SIG-M5 treated with dmso at 0.1 percent for 504 hours (cell line): ENCODE results near the gene ADAMTSL3.

ENCODE experiments used
- DNase-seq: peaks from one replicate; lab custom pipeline; 2025; ENCODE audit not compliant: unreplicated experiment; lab: John Stamatoyannopoulos, UW

The ADAMTSL3 gene

DNA sequence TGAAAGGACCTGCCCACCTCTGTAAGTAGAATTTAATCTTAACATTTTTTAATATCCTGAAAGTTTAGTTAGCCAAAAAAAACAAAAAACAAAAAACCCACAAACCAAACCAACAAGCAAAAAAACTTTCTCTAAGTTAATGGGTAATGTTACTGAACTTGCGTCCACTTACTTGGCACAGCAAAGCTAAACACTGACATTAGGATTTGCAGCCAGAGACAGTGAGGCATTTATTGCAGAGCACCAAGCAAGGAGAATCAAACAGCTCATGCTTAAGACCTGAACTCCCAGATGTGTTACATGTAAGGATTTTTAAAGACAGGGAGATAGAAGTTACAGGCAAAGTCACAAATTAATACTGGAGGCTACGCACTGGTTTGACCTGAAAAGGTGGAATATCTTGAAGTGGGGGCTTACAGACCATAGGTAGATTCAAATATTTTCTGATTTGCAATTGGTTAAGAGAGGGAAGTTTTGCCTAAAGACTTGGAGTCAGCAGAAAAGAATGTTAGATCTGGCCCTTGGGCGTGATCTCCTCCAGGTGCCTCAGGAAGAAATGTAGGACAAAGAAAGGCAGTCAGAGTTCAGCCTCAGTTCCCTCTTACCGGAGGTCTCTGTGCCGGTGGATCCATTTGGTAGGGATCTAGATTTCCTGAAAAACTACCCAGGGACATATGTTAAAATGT is 205.0 kb downstream of the ADAMTSL3 start:
- no peak for DNase-seq

DNA sequence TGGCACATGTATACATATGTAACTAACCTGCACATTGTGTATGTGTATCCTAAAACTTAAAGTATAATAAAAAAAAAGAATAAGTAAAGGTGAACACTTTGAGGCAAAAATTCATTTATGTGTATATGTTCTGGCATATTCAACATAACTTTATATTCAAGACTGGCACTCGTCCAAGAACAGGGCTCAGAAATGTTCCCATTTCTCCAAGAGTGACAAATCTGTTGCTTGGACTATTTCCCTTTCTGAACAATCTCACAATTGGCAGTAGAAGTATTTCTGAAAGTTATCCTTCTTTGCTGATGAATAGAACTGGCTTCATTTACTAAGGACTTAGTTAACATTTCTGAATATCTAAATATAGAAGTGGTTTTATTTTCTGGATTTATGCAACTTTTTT is 212.8 kb downstream of the ADAMTSL3 start:
- no peak for DNase-seq

DNA sequence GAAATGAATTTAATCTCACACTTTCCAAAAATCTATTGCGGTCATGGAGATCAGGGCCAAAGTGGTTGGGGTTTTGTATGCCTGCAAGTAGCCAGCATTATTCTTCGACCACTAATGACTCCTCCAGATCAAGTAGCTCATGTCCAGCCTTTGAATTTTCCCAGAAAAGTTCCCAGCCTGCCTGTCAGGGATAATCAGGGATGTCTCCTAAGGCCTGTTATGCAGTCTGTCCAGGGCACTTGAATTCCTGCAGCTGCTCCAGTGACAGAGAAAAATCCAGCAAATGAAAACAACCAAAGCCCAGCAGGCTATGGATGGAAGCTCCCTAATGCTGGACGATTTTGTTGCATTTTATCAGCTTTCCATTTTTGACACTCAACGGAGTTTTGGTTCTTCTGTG is 215.4 kb downstream of the ADAMTSL3 start:
- DNase-seq, result no peak

DNA sequence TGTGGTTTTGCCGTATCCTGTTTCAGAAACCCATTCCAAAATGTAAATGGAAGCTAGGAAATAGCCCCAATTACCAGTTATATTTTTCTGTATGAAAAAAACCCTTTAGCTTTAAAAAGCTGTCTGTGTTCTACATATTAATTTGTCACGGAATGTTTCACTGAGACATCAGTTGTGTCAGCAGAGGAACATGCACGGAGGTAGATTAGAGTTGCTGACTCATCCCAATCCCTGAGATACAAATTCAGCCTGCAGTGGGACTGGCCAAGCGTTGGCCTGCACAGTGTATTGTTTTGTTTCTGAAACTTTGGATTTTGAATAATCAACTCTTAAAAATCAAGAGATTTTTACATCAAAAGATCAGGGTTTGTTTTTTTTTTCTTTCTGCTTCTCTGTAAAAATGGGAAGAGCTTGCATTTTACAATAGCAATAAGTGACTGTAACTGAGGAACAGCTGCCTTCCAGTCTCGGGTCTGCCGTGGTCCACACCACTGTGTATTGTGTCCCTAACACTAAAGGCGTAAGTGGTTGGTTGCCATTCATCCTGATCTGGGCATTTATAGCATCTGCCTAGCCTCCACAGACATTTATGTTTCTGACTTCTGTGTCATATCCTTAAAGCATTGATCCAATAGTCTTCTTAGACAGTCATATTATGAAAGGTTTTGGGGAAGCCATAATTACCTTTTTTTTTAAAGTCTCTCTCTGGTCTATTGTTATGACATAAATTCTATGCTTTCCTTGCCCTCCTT is 218.1 kb downstream of the ADAMTSL3 start:
- no peak for DNase-seq

DNA sequence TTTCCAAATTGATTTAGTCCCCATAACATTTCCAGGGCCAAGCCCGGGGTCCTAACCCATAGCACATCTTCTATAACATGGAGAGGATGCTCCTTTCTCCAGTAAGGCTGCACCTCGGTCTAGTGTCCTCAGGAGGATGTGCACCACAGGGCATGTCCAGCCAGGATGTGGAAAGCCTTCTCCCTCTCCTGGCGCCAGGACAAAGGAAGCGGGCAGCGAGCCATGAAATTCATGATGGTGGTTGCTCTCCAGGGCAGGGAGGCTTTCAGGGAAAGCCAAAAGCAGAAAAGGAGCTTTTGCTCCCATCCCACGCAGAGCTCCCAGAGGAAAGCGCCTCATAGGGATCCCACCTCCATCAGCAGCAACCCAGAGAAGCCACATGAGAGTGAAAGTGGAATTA is 220.0 kb downstream of the ADAMTSL3 start:
- no peak for DNase-seq

DNA sequence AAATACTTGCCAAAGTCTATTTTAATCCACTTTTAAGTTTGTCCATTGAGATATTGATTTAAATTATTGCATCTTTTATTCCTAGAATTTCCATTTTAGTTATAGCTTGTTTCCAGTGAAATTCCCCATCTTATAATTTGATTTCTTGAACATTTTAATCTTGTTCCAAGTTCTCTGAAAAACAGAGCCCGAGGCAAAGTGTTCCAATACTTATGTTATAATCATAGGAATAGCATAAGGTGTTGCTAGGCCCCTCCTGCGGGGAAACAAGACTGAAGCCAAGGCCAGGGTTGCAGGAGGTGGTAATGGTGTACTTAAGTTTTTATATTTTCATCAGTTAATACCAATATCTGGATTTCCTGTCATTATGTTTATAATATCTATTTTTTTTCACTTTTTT is 226.6 kb downstream of the ADAMTSL3 start:
- DNase-seq, result no peak

DNA sequence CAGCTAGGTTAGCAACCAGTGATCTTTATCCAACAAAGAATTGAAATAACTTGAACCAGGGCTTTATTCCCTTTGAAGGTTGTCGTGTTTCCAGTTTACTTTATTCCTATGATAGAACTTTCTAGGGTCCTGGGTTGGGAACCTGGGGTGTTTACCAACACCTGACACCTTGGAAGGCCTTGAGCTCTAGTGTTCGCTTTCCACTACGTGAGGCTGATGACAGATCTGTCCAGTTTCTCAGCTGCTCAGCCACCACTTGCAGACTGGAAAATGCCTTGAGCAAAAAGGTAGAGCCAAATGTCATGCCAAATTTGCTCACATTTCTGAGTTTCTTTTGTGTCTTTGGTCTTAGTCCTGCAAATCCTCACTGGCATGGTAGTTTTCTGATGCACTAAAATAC is 227.2 kb downstream of the ADAMTSL3 start:
- DNase-seq, result no peak

DNA sequence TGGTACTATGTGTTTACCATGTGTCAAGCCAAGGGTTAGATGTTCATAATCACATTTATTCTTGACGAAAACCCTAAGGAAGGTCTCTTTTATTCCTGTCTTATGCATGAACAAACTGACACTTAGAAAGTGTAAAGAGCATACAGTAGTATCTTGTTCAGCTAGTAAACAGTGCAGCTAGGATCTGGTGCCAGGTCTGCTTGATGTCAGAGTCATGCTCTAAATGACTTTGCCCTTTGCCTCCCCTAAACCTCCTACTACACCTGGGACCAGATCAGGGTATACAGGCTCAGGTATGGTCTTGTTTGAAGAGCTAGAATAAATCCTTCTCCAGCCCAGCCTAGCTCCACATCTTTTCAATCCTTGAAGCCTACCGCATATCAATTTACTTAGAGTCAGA is 232.4 kb downstream of the ADAMTSL3 start:
- DNase-seq, result no peak

DNA sequence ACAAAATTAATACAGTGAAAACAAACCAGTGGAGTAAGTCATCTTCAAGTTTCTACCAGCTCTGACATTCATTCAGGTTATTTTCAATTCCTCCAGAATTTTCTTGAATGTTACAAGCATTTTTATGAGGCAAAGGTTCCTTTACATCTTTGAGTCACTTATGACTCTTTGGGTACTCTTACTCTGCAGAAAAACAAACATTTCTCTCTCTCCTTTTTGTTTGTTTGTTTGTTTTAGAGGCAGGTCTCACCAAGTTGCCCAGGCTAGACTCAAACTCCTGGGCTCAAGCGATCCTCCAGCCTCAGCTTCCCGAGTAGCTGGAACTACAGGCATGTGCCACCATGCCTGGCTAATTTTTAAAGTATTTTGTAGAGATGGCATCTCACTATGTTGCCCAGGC is 233.5 kb downstream of the ADAMTSL3 start:
- no peak for DNase-seq

DNA sequence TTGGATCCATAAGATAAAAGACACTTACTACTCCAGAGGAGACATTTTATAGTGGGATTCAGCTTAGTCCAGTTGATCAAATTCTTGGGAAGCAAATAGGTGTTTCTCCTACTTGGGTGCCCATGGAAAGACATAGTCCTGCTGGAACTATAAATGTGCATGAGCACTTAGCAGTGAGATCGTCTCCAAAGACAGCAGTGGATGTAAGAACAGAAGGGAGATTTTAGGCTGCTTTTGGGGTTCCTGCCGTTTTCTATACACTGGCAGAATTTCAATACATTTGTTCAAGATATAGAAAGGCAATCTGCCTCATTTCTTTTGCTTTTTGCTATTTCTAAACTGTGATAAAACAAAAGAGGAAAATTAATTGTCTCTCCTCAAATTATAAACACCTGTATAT is 234.0 kb downstream of the ADAMTSL3 start:
- no peak for DNase-seq

DNA sequence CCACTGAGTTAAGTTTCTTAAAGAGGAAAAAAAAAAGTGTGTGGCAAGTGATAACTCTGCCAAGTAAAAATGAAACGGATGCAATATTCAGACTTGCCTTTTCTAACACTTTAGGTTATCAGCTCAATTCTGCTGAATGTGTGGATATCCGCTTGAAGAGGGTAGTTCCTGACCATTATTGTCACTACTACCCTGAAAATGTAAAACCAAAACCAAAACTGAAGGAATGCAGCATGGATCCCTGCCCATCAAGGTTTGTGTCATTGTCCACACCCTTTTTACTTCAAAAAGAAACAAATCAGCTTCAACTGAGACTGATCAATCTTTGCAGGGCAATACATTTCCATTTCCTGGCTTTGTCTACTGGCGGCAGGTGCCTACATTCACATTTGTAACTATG is 236.1 kb downstream of the ADAMTSL3 start:
- DNase-seq, result no peak

DNA sequence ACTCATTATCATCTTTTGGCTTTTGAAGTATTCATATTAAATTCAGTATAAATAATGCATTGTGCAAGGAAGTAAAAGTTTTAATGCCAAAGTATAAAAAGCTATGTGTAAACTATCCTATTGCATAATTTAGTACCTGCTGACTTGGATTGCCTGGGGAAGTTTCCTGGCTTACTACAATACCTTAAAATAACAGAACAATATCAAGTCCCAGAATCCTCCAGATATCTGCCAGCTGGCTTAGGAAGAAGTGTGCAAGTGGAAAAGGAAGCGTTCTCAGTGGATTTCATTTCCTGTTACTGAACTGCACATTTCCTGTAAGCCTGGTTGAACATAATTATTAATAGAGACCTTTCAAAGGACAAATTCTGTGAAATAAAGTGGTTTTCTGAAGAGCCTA is 236.7 kb downstream of the ADAMTSL3 start:
- no peak for DNase-seq

DNA sequence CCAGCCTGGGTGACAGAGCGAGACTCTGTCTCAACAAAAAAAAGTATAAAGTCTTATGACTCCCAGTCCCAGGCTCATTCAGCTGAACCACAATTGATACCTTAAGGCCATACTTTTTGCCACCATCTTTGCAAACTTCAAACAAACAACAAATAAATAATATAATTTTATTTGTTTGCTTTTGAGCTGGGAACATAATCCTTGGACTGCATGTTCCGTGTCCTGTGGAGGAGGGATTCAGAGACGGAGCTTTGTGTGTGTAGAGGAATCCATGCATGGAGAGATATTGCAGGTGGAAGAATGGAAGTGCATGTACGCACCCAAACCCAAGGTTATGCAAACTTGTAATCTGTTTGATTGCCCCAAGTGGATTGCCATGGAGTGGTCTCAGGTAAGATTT is 238.6 kb downstream of the ADAMTSL3 start:
- no peak for DNase-seq

DNA sequence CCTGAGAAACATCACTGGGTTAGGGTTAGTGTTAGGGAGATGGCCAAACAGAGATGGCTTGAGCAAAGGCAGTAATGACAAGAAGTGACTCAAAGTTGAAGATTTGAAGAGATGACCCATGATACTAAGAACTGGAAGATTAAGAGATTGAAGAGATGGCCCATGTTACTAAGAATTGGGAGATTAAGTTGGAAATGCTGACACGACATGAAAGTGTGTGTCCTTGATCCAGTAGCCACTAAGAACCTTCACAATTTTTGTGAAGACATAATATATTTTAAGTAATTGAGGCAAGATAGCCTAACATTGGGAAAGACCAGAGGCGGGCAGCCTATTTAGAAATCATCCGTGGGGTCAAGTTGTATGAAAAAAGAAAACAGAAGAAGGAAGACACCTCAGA is 239.4 kb downstream of the ADAMTSL3 start:
- no peak for DNase-seq

DNA sequence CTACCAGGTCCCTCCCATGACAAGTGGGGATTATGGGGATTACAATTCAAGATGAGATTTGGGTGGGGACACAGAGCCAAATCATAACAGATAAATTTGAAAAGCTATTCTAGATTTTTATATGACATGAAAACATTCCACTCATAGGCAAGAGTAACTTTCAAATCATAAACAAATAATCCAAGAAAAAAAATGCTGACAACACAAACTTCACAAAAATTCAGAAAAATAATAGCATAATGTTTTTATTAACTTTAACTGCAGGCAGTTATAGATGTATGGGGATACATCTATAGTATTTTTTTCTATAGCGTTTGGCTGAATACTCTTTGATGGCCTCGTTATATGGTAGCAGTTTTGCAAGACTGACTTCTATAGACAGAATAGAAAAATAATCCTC is 243.1 kb downstream of the ADAMTSL3 start:
- no peak for DNase-seq

DNA sequence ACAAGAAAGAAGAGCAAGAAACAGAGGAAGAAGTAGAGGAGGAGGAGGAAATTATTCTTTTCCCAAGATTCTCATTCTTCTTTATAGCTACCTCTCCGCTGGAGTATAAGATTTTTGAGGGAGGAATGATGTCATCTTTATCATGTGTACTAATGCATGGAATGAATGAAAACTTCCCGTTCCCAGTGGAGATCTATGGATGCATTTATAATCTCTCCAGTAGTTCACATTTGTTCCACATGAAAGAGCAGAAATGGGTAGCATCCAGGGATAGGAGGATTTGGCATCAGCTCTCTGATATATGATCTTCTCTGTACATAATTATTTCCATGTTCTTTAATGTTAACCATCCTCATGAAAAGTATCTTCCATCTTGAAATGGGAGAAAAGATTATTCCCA is 244.4 kb downstream of the ADAMTSL3 start:
- DNase-seq, result no peak

DNA sequence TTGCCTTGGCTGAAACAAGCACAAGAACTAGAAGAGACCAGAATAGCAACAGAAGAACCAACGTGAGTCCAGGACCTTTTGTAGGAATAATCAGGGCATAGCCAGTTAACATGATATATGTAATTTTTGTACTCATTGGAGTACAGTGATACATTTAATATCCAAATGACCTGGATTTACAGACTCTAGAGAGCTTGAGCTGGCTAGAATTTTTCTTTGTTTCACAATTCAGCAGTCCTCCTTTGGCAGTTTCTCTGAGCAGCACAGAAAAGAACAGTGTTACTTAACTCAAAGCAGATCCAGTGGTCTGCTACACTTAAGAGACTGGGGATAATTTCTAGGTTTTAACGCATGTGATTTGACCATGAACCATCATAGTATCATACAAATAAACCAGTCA is 245.7 kb downstream of the ADAMTSL3 start:
- DNase-seq, result no peak

DNA sequence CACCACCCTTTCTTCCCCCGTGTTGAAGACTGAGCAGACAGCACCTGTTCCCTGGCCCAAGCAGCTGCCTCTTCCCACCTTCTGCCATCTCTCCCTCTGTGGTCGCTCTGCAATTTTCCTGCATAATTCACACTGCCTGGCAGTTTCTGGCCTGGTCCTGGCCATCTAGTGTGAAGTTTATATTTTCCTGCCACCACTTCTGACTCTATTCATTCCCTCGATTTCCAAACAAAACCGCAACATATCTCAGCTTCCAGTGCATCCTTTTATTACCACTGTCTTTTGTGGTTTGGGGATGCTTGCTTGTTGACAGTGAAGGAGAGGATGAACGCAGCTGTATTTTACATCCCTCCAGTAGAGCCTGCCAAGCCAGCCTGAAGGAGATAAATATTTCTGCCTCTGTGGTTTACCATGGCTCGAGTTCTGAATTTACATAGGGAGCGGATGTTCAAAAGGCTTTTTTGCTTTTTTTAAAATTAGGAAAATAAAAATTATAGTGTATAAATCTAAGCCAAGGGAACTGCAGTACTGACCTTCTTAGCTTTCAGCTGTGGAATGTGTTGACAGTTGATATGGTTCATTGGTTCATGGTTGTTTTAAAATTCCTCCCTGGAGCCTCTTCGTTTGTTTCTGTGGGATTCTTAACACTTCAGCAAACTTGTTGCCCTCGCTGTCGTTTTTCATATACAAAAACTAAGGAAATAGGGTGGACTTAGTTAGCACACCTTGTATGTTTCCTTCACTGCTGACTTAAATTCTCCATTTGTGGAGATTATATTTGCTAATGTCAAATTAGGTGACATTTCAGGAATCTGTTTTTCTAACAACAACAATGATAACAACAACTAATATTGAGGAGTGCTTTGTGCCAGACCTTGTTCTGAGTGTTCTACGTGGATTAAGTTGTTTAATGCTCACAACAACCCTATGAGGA is 250.5 kb downstream of the ADAMTSL3 start:
- no peak for DNase-seq

DNA sequence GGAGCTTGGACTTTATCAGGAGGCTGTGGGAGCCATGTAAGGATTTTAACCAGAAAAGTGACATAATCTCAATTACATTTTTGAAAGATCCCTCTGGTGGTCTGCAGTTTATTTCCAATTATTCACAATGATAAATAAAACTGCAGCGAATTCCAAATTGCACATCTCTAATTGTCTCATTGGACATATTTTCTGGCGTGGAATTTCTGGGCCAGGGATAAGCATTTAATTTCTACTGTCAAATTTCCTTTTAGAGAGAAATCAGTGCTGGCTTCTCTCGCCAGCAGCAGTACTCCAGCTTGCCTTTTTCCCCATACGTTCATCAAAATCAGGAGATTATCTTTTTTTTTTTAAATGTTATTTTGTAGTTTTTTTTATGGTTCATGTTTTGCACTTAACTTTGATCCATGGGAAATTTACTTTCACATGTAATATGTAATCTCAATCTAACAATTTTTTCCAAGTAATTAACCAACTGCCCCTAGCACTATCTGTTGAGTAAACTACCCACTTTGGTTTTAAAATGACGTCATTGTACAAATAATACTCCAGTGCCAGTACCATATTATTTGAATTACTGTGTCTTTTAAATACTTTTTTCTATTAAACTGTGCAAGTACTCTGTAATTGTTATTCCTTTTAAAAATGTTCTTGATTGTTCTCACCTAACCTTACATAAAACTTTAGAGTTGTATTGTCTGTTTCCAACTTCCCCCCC is 251.8 kb downstream of the ADAMTSL3 start:
- no peak for DNase-seq

DNA sequence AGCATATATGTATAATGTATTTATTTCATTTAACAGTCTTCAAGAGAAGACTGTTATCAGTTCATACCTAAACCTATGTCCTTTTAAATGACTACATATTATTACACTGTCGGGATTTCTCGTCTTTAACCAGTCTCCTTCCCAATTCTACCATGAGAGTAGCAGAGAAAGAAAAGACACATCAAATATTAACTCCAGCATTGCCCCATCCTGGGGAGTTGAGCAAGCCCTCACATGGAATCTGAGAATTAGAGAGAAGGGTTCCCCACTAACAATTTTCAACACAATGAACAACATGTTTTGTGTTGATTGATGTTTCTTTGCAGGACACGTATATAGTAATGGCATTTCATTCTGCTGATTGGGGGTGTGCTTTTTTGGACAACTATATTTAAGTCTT is 257.4 kb downstream of the ADAMTSL3 start:
- DNase-seq, result no peak

DNA sequence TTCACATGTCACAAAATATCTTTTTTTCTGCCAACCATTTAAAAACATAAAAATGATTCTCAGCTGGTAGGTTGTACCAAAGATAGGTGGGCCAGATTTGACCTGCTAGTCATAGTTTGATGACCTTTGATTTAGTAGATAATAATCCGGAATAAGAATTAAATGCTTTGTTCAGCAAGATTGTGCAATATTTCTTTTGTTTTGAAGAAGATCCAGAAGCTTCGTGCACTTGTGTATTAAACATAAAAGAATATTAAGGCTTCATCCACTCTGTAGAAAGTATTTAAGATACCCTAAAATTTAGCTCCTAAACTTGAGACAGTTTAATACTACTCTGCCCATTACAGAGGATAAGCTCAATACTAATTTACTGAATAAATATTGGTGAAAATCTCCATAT is 258.4 kb downstream of the ADAMTSL3 start:
- no peak for DNase-seq
